BLaER1 (cell line): ENCODE measurements around the gene ENDOV.
A peak's percentile ranks its signal among the peaks of the same experiment; 100 is the strongest.

Experiments used
- H3K27ac ChIP-seq: shearing (Covaris generic); formaldehyde crosslinking; 2 replicates; pipeline ENCODE4 v1.8.1; 2022
- H3K27me3 ChIP-seq: shearing (Covaris generic); formaldehyde crosslinking; 2 replicates; pipeline ENCODE4 v1.8.1; 2022
- H3K36me3 ChIP-seq: shearing (Covaris generic); formaldehyde crosslinking; 2 replicates; pipeline ENCODE4 v1.8.1; 2022
- H3K4me1 ChIP-seq: shearing (Covaris generic); formaldehyde crosslinking; 2 replicates; pipeline ENCODE4 v1.8.1; 2022
- H3K4me2 ChIP-seq: shearing (Covaris generic); formaldehyde crosslinking; 2 replicates; pipeline ENCODE4 v1.8.1; 2022
- H3K4me3 ChIP-seq: shearing (Covaris generic); formaldehyde crosslinking; 2 replicates; pipeline ENCODE4 v1.8.1; 2022
- H3K9ac ChIP-seq: shearing (Covaris generic); formaldehyde crosslinking; 2 replicates; pipeline ENCODE4 v1.8.1; 2022
- H3K9me3 ChIP-seq: shearing (Covaris generic); formaldehyde crosslinking; 2 replicates; pipeline ENCODE4 v1.8.1; 2022
- H4K20me1 ChIP-seq: shearing (Covaris generic); formaldehyde crosslinking; 2 replicates; pipeline ENCODE4 v1.8.1; 2022
- Cebpa-rat ChIP-seq: shearing (Covaris generic); IDR thresholded peaks from 2 replicates; pipeline ENCODE4 v1.8.1; 2022

Gene ENDOV

DNA sequence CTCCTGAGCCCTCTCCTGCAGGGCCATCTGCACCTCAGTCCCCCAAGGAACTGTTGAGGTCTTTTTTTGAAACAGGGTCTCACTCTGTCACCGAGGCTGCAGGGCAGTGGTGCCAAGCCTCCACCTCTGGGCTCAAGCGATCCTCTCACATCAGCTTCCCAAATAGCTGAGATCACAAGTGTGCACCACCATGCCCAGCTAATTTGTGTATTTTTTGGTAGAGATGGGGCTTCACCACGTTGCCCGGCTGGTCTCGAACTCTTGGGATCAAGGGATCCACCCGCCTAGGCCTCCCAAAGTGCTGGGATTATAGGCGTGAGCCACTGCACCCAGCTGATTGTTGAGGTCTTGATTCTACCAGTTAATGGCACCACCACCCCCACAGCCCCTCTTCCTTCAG lies 27.9 kb upstream of the ENDOV start:
- Histone ChIP-seq H4K20me1 (no peaks in the 10 kb centered on the region), H3K27ac (no peak overlapping the region), H3K9me3 (no peaks in the 10 kb centered on the region), H3K4me1 (no peaks in the 10 kb centered on the region), H3K4me3 (no peak overlapping the region), H3K27me3 (no peaks in the 10 kb centered on the region), H3K36me3 (peaks cover 100% of the 10 kb centered on the region), H3K9ac (no peak overlapping the region), H3K4me2 (no peak overlapping the region)
- TF ChIP-seq Cebpa-rat = no peak

DNA sequence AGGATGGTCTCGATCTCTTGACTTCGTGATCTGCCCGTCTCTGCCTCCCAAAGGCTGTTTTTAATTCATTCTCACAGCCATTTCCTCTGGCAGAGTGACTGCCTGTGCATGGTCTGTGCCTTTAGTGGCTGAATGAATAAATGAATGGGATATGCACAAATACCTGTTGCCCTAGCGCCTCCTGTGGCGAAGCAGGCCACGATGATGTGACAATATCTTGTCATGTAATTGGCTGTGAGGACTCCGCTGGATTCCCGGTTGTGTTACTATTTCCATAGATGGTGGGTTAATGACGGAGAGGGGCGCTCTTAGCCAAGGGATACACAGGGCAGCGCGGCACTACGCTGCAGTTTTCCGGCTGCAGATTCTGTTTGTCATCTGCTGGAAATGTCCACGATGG lies 26.8 kb upstream of the ENDOV start:
- Histone ChIP-seq H3K27me3 (no peaks in the 10 kb centered on the region), H3K9me3 (no peaks in the 10 kb centered on the region), H3K9ac (no peak overlapping the region), H4K20me1 (no peaks in the 10 kb centered on the region), H3K4me3 (no peak overlapping the region), H3K36me3 (peaks cover 100% of the 10 kb centered on the region), H3K4me1 (no peaks in the 10 kb centered on the region; the same call in 1 of the 2 replicates), H3K4me2 (no peak overlapping the region), H3K27ac (no peak overlapping the region)
- TF ChIP-seq Cebpa-rat = no peak

GRCh38 chr17:80388601-80389000 lies 26.4 kb upstream of the ENDOV start:
- Histone ChIP-seq H3K27ac (no peak overlapping the region), H3K36me3 (peaks cover 100% of the 10 kb centered on the region), H3K9ac (no peak overlapping the region)

GRCh38 chr17:80389011-80389995 lies 25.7 kb upstream of the ENDOV start:
- Histone ChIP-seq H3K9ac (no peak overlapping the region; the same call in 1 of the 2 replicates), H4K20me1 (no peaks in the 10 kb centered on the region), H3K4me2 (no peak overlapping the region), H3K27me3 (no peaks in the 10 kb centered on the region), H3K36me3 (peaks cover 100% of the 10 kb centered on the region), H3K4me1 (no peaks in the 10 kb centered on the region; the same call in 1 of the 2 replicates), H3K4me3 (no peak overlapping the region), H3K27ac (no peak overlapping the region), H3K9me3 (no peaks in the 10 kb centered on the region)
- no peak for TF ChIP-seq Cebpa-rat

More at GRCh38 chr17:80388601-80389000, 26.4 kb upstream of the ENDOV start:
- TF ChIP-seq Cebpa-rat = no peak
- Histone ChIP-seq H3K4me2 (no peak overlapping the region), H3K9me3 (no peaks in the 10 kb centered on the region), H3K27me3 (no peaks in the 10 kb centered on the region), H3K4me3 (no peak overlapping the region), H4K20me1 (no peaks in the 10 kb centered on the region), H3K4me1 (no peaks in the 10 kb centered on the region; the same call in 1 of the 2 replicates)

DNA sequence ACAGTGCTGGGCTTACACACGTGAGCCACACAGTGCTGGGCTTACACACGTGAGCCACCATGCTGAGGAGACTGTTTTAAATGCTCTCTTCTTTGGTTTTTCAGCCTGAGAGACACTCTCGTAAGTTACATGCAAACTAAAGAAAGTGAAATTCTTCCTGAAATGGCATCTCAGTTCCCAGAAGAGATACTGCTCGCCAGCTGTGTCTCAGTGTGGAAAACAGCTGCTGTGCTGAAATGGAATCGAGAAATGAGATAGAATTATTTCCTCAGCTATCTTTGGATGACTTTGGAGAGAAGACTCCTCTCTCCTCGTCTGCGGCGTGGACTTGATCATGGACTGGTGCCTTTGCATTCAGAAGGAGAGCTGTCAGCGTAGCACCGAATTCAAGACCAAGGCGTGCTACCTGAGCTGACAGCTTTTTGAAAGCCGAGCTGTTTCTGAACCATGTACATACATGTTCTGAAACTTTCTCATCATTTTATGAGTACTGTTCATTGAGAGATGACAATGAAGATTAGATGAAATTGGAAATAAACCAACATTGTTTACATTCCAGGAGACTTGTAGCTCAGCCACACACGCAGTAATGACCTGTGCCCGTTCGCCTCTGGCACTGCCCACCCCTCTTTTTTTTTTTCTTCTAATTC lies 21.6 kb upstream of the ENDOV start:
- Histone ChIP-seq H3K9me3 (no peaks in the 10 kb centered on the region), H3K27me3 (no peaks in the 10 kb centered on the region), H3K36me3 (peaks cover 74% of the 10 kb centered on the region), H4K20me1 (no peaks in the 10 kb centered on the region), H3K9ac (no peak overlapping the region), H3K4me3 (no peak overlapping the region), H3K27ac (no peak overlapping the region), H3K4me2 (no peak overlapping the region), H3K4me1 (peaks cover 29% of the 10 kb centered on the region)
- no peak for TF ChIP-seq Cebpa-rat

DNA sequence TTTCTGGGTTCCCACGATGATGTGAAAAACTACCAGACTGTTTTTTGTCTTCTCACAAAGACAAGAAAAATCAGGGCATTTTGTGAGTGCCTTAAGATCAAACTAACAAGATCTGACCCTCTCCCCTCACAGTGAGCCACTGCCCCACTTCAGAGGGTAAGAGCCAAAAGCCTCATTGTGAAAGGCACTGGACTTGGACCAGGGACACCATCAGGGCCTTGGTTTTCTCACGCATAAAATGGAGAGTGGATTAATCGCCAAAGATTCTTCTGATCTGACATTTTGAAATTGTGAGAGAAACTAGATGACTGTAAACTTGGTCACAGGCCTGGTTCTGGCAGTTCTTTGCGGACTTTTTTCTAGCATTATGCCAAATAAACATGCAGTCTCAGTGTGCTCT lies 21.0 kb upstream of the ENDOV start:
- Histone ChIP-seq H3K36me3 (peaks cover 69% of the 10 kb centered on the region), H3K27ac (no peak overlapping the region), H3K4me3 (no peak overlapping the region), H3K4me2 (no peak overlapping the region), H3K9me3 (no peaks in the 10 kb centered on the region), H4K20me1 (no peaks in the 10 kb centered on the region), H3K4me1 (peaks cover 34% of the 10 kb centered on the region), H3K27me3 (no peaks in the 10 kb centered on the region), H3K9ac (no peak overlapping the region)
- no peak for TF ChIP-seq Cebpa-rat

DNA sequence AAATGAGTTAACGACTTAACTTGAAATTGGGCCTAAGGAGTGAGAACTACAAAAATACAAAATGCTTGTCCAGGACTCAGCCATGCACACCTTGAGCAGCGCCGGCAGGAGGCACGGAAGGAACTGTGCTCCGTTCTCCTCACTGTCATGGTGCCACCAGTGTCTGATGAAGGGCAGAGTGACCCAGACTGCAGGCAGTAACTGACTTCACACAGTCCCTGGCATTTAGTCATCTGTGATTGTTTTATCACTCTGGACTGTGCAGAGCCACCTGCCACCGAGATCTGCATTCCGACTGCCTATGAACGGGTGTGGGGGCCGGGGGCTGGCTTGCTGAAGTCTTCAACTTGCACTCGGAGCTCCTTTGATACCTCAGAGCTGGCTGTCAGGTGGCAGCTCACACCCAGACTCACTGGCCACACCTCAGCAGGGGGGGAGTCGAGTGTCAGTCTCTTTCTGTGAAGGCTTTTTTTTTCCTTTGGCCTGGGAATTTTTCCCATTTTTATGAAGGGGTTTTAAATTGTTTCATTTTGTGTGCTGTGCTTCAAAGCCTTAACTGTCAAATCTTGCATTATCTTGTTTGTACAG lies 20.2 kb upstream of the ENDOV start:
- Histone ChIP-seq H3K36me3 (peaks cover 61% of the 10 kb centered on the region), H3K9ac (peak overlapping the region; percentile 50; the same call in 1 of the 2 replicates), H3K9me3 (no peaks in the 10 kb centered on the region), H3K4me3 (no peak overlapping the region), H3K27me3 (no peaks in the 10 kb centered on the region), H3K4me2 (no peak overlapping the region), H4K20me1 (no peaks in the 10 kb centered on the region), H3K4me1 (peaks cover 41% of the 10 kb centered on the region), H3K27ac (peak overlapping the region; percentile 9; the same call in 1 of the 2 replicates)
- no peak for TF ChIP-seq Cebpa-rat

GRCh38 chr17:80395402-80396151 lies 19.4 kb upstream of the ENDOV start:
- TF ChIP-seq Cebpa-rat = no peak
- Histone ChIP-seq H3K9ac (peak overlapping the region; percentile 50; the same call in 1 of the 2 replicates), H3K27ac (peak overlapping the region; percentile 9; the same call in 1 of the 2 replicates)

More at GRCh38 chr17:80395402-80396151, 19.4 kb upstream of the ENDOV start:
- Histone ChIP-seq H3K4me3 (no peak overlapping the region), H3K9me3 (peaks cover 3% of the 10 kb centered on the region), H3K4me2 (peak overlapping the region; percentile 19; the same call in 1 of the 2 replicates), H3K36me3 (peaks cover 52% of the 10 kb centered on the region), H4K20me1 (no peaks in the 10 kb centered on the region), H3K4me1 (peaks cover 50% of the 10 kb centered on the region), H3K27me3 (no peaks in the 10 kb centered on the region)
